Mesenchymal stem cell (in vitro differentiated cells and primary cell): ENCODE data around the gene F2RL1.
A peak's percentile ranks its signal among the peaks of the same experiment; 100 is the strongest.
"Not testable (repeated sequence)": the region's sequence is repeated elsewhere in the genome, so short reads cannot be mapped to it uniquely, and the experiment has no call there.

Source experiments
- DNase-seq: peaks from one replicate; pipeline ENCODE4 v3.0.0-alpha.2; 2013
- H2AFZ ChIP-seq: one replicate; pipeline ENCODE4 v1.6.1; 2013; ENCODE audit warnings: low read depth, mild to moderate bottlenecking, control low read depth, inconsistent platforms, low read length, moderate library complexity
- H2AK5ac ChIP-seq: 2 replicates; pipeline ENCODE4 v1.6.1; 2013; ENCODE audit warnings: low read length, moderate library complexity, mild to moderate bottlenecking, inconsistent platforms; ENCODE audit not compliant: severe bottlenecking
- H2BK120ac ChIP-seq: one replicate; pipeline ENCODE4 v1.6.1; 2013; ENCODE audit warnings: low read depth, mild to moderate bottlenecking, inconsistent platforms, low read length, moderate library complexity
- H2BK12ac ChIP-seq, 2 experiments: one replicate each; pipeline ENCODE4 v1.6.1; 2013; ENCODE audit warnings: inconsistent platforms in 2 of 2, low read length in 2 of 2, mild to moderate bottlenecking in 2 of 2, moderate library complexity in 2 of 2, control low read depth in 1 of 2
- H2BK15ac ChIP-seq: one replicate; pipeline ENCODE4 v1.6.1; 2013; ENCODE audit warnings: mild to moderate bottlenecking, low read depth, inconsistent platforms; ENCODE audit not compliant: poor library complexity, severe bottlenecking
- H2BK5ac ChIP-seq: 2 replicates; pipeline ENCODE4 v1.6.1; 2013; ENCODE audit warnings: low read depth, mild to moderate bottlenecking, low read length, control low read depth, inconsistent platforms; ENCODE audit not compliant: poor library complexity, severe bottlenecking
- H3K14ac ChIP-seq, 2 experiments: one replicate each; pipeline ENCODE4 v1.6.1; 2013; ENCODE audit warnings: inconsistent platforms in 2 of 2, low read length in 2 of 2, control low read depth in 1 of 2, mild to moderate bottlenecking in 1 of 2, moderate library complexity in 1 of 2
- H3K18ac ChIP-seq, 2 experiments: one replicate each; pipeline ENCODE4 v1.6.1; 2013; ENCODE audit warnings: inconsistent platforms in 2 of 2, low read length in 2 of 2, control low read depth in 1 of 2, low read depth in 1 of 2, mild to moderate bottlenecking in 1 of 2
- H3K23ac ChIP-seq, 2 experiments: one replicate each; pipeline ENCODE4 v1.6.1; 2013; ENCODE audit warnings: inconsistent platforms in 2 of 2, low read length in 2 of 2, mild to moderate bottlenecking in 2 of 2, moderate library complexity in 2 of 2, control low read depth in 1 of 2
- H3K27ac ChIP-seq: 2 replicates; pipeline ENCODE4 v1.5.1; 2013; ENCODE audit warnings: mild to moderate bottlenecking, moderate library complexity, low read length, control low read depth, inconsistent platforms; ENCODE audit not compliant: poor library complexity, severe bottlenecking
- H3K27me3 ChIP-seq, 2 experiments: 2 replicates each; pipeline versions ENCODE4 v1.6.1 to v1.7.0; 2013; ENCODE audit warnings: low read length in 2 of 2, mild to moderate bottlenecking in 2 of 2, moderate library complexity in 2 of 2, control low read depth in 1 of 2, inconsistent platforms in 1 of 2; ENCODE audit not compliant: control insufficient read depth in 1 of 2, insufficient read depth in 1 of 2
- H3K36me3 ChIP-seq, 2 experiments: 2 replicates each; pipeline versions ENCODE4 v1.6.1 to v1.7.0; 2013; ENCODE audit warnings: low read length in 2 of 2, control low read depth in 1 of 2, inconsistent platforms in 1 of 2, low read depth in 1 of 2, mild to moderate bottlenecking in 1 of 2; ENCODE audit not compliant: insufficient read depth in 2 of 2, control insufficient read depth in 1 of 2
- H3K4ac ChIP-seq, 2 experiments: one replicate each; pipeline ENCODE4 v1.6.1; 2013; ENCODE audit warnings: inconsistent platforms in 2 of 2, low read length in 2 of 2, mild to moderate bottlenecking in 2 of 2, moderate library complexity in 2 of 2, control low read depth in 1 of 2, low read depth in 1 of 2
- H3K4me1 ChIP-seq: 2 replicates; pipeline ENCODE4 v1.6.1; 2013; ENCODE audit warnings: low read depth, low read length, control low read depth; ENCODE audit not compliant: control insufficient read depth, insufficient read depth
- H3K4me2 ChIP-seq: 2 replicates; pipeline ENCODE4 v1.6.1; 2013; ENCODE audit warnings: low read length, mild to moderate bottlenecking, inconsistent platforms; ENCODE audit not compliant: poor library complexity, severe bottlenecking
- H3K4me3 ChIP-seq, 2 experiments: 2 replicates each; pipeline versions ENCODE4 v1.5.1 to v1.7.0; 2013; ENCODE audit warnings: low read length in 2 of 2, mild to moderate bottlenecking in 2 of 2, control low read depth in 1 of 2, low read depth in 1 of 2; ENCODE audit not compliant: insufficient read depth in 1 of 2
- H3K79me1 ChIP-seq: replicated peaks from 2 replicates; pipeline ENCODE4 v1.6.1; 2013; ENCODE audit warnings: mild to moderate bottlenecking, control low read depth, low read length, inconsistent platforms; ENCODE audit not compliant: poor library complexity, severe bottlenecking
- H3K9ac ChIP-seq: 2 replicates; pipeline ENCODE4 v1.7.0; 2013; ENCODE audit warnings: mild to moderate bottlenecking, low read length, moderate library complexity
- H3K9me3 ChIP-seq: 2 replicates; pipeline ENCODE4 v1.7.0; 2013; ENCODE audit warnings: mild to moderate bottlenecking, low read length; ENCODE audit not compliant: control insufficient read depth
- H4K8ac ChIP-seq: one replicate; pipeline ENCODE4 v1.6.1; 2013; ENCODE audit warnings: inconsistent platforms, mild to moderate bottlenecking, low read length, moderate library complexity
- H4K91ac ChIP-seq: one replicate; pipeline ENCODE4 v1.6.1; 2013; ENCODE audit warnings: mild to moderate bottlenecking, low read length, inconsistent platforms
- WGBS: methylation state at CpG from one replicate; pipeline ENCODE4 v1.1.7; 2013; ENCODE audit warnings: mixed read lengths; 5-methylcytosine and 5-hydroxymethylcytosine counted together

F2RL1 gene

GRCh38 chr5:76809141-76809540 is 9.7 kb upstream of the F2RL1 start:
- Histone ChIP-seq H2BK12ac (peak overlapping the region; percentile 33 to 89), H4K91ac (peak overlapping the region; percentile 80), H3K9ac (no peak overlapping the region), H2AK5ac (peak overlapping the region; percentile 20), H3K9me3 (no peaks in the 10 kb centered on the region), H3K4me1 (peaks cover 13% of the 10 kb centered on the region), H2BK15ac (peak overlapping the region; percentile 48), H2BK120ac (no peak overlapping the region), H3K23ac (no peak overlapping the region), H4K8ac (peak overlapping the region; percentile 89), H3K27me3 (no peaks in the 10 kb centered on the region), H3K4ac (peak overlapping the region; percentile 50 to 87), H3K36me3 (no peaks in the 10 kb centered on the region), H3K18ac (peak overlapping the region; percentile 44 to 80), H3K4me2 (no peak overlapping the region), H3K4me3 (no peak overlapping the region), H3K27ac (no peak overlapping the region), H2BK5ac (no peak overlapping the region), H2AFZ (no peak overlapping the region), H3K79me1 (no peaks in the 10 kb centered on the region), H3K14ac (no peak overlapping the region)
- WGBS = 70% methylated on average over 4 of the region's 4 CpGs
- no peak for DNase-seq

GRCh38 chr5:76810236-76810635 is 8.6 kb upstream of the F2RL1 start:
- H2AFZ ChIP-seq = no peak overlapping the region
- no peak overlapping the region for H2BK120ac ChIP-seq
- no peak overlapping the region for H2BK15ac ChIP-seq
- no peak overlapping the region for H3K27ac ChIP-seq
- no peak overlapping the region for H4K8ac ChIP-seq
- no peak overlapping the region for H4K91ac ChIP-seq
- DNase-seq = no peak
- no peak overlapping the region for H3K4me3 ChIP-seq
- H3K9ac ChIP-seq = no peak overlapping the region
- no peak overlapping the region for H3K23ac ChIP-seq
- no peak overlapping the region for H2AK5ac ChIP-seq
- H3K79me1 ChIP-seq = no peaks in the 10 kb centered on the region
- H3K9me3 ChIP-seq = no peaks in the 10 kb centered on the region
- H2BK5ac ChIP-seq = no peak overlapping the region
- 86% methylated on average over 5 of the region's 6 CpGs for WGBS
- no peak overlapping the region for H2BK12ac ChIP-seq
- no peaks in the 10 kb centered on the region for H3K27me3 ChIP-seq
- peaks cover 11% of the 10 kb centered on the region for H3K4me1 ChIP-seq
- H3K36me3 ChIP-seq = no peaks in the 10 kb centered on the region
- no peak overlapping the region for H3K4ac ChIP-seq
- H3K18ac ChIP-seq = no peak overlapping the region
- H3K4me2 ChIP-seq = no peak overlapping the region
- H3K14ac ChIP-seq = no peak overlapping the region

- Histone ChIP-seq H3K4ac (peak overlapping the region in 1 of 2 experiments; percentile 33), H2AK5ac (no peak overlapping the region), H3K18ac (peak overlapping the region in 1 of 2 experiments; percentile 32), H2AFZ (no peak overlapping the region), H3K36me3 (no peaks in the 10 kb centered on the region), H3K9me3 (no peaks in the 10 kb centered on the region), H3K4me3 (no peak overlapping the region), H4K8ac (no peak overlapping the region), H2BK5ac (no peak overlapping the region), H3K27me3 (no peaks in the 10 kb centered on the region), H3K14ac (no peak overlapping the region), H2BK12ac (peak overlapping the region in 1 of 2 experiments; percentile 46), H4K91ac (no peak overlapping the region), H3K4me1 (peaks cover 11% of the 10 kb centered on the region), H3K23ac (no peak overlapping the region), H2BK15ac (no peak overlapping the region), H2BK120ac (no peak overlapping the region), H3K4me2 (no peak overlapping the region), H3K9ac (no peak overlapping the region), H3K27ac (no peak overlapping the region), H3K79me1 (no peaks in the 10 kb centered on the region)
- 86% methylated on average over 5 of the region's 5 CpGs for WGBS
- peak; percentile 34 for DNase-seq
Observed at GRCh38 chr5:76811214-76811613, 7.6 kb upstream of the F2RL1 start.

- H3K23ac ChIP-seq, H3K9ac ChIP-seq, H3K27me3 ChIP-seq, H3K4me3 ChIP-seq, H2AK5ac ChIP-seq, H3K18ac ChIP-seq, H4K91ac ChIP-seq, H2BK15ac ChIP-seq, H3K36me3 ChIP-seq, H4K8ac ChIP-seq, DNase-seq, H3K4me1 ChIP-seq, H2BK120ac ChIP-seq, H3K14ac ChIP-seq, H2AFZ ChIP-seq, H3K27ac ChIP-seq, H3K4ac ChIP-seq, H3K4me2 ChIP-seq, H2BK5ac ChIP-seq, H3K9me3 ChIP-seq, H3K79me1 ChIP-seq, H2BK12ac ChIP-seq: not testable (repeated sequence)
- WGBS = 95% methylated on average over 7 of the region's 32 CpGs
Observed at GRCh38 chr5:76812209-76812608, 6.6 kb upstream of the F2RL1 start.
